PC-3 (cell line): ENCODE results near the gene UMODL1. TPM values are rescaled to one million over a fixed set of nuclear protein-coding genes. Genes with fewer than 3 reads are reported as not detected.

Source experiments
- ATAC-seq: fragments of 200-7000 bp; cut with Tn5 transposase; 2 replicates; pipeline ENCODE4 v1.9.1; 2020; ENCODE audit warnings: mild to moderate bottlenecking, moderate library complexity
- BruUV-seq: library from RNA; stranded (reverse); fragments of 400-500 nt; replicated peaks from 2 replicates; lab custom pipeline; 2021; lab: Mats Ljungman, UMichigan
- CTCF ChIA-PET: fragments of 300-600 bp; sonication (Branson Sonifier 250); formaldehyde crosslinking; loops from one replicate; lab custom pipeline; 2022; ENCODE audit warnings: antibody characterized with exemption; lab: Charles Lee
- POLR2A ChIA-PET: fragments of 300-600 bp; sonication (Branson Sonifier 250); formaldehyde crosslinking; loops from one replicate; lab custom pipeline; 2022; ENCODE audit warnings: antibody characterized with exemption; ENCODE audit not compliant: unreplicated experiment; lab: Charles Lee
- DNase-seq: peaks from one replicate; pipeline ENCODE4 v3.0.0-alpha.2; 2015
- H2AFZ ChIP-seq: fragments of 300-600 bp; sonication (generic); 2 replicates; pipeline ENCODE4 v1.6.0; 2016; ENCODE audit warnings: antibody characterized with exemption, low read length
- H3F3A ChIP-seq: fragments of 300-600 bp; sonication (generic); one replicate; pipeline ENCODE4 v1.6.0; 2017; ENCODE audit warnings: antibody characterized with exemption, low read length, control low read depth, mild to moderate bottlenecking; ENCODE audit not compliant: unreplicated experiment
- H3K27ac ChIP-seq: fragments of 300-600 bp; sonication (generic); 2 replicates; pipeline ENCODE4 v1.5.1; 2016; ENCODE audit warnings: mild to moderate bottlenecking, low read length
- H3K27me3 ChIP-seq: fragments of 300-600 bp; sonication (generic); 2 replicates; pipeline ENCODE4 v1.6.1; 2016; ENCODE audit warnings: low read length, mixed read lengths
- H3K36me3 ChIP-seq: fragments of 300-600 bp; sonication (generic); 2 replicates; pipeline ENCODE4 v1.6.1; 2016; ENCODE audit warnings: low read depth, mixed run types, low read length, mixed read lengths
- H3K4me1 ChIP-seq: fragments of 300-600 bp; sonication (generic); 2 replicates; pipeline ENCODE4 v1.5.1; 2016; ENCODE audit warnings: low read length; ENCODE audit not compliant: insufficient read depth
- H3K4me2 ChIP-seq: fragments of 300-600 bp; sonication (generic); 2 replicates; pipeline ENCODE4 v1.6.0; 2016; ENCODE audit warnings: low read length
- H3K4me3 ChIP-seq: fragments of 300-600 bp; sonication (generic); 2 replicates; pipeline ENCODE4 v1.5.1; 2016; ENCODE audit warnings: mild to moderate bottlenecking, low read length, mixed read lengths
- H3K79me2 ChIP-seq: fragments of 300-600 bp; sonication (generic); 2 replicates; pipeline ENCODE4 v1.6.1; 2017; ENCODE audit warnings: low read length, mixed read lengths
- H3K9ac ChIP-seq: fragments of 300-600 bp; sonication (generic); 2 replicates; pipeline ENCODE4 v1.6.0; 2016; ENCODE audit warnings: mild to moderate bottlenecking, low read length
- H3K9me2 ChIP-seq: fragments of 300-600 bp; sonication (generic); replicated peaks from 2 replicates; pipeline ENCODE4 v1.6.1; 2016; ENCODE audit warnings: mixed run types, low read length, mixed read lengths
- H3K9me3 ChIP-seq: fragments of 300-600 bp; sonication (generic); 2 replicates; pipeline ENCODE4 v1.6.1; 2016; ENCODE audit warnings: low read length, mixed read lengths
- H4K20me1 ChIP-seq: fragments of 300-600 bp; sonication (generic); 2 replicates; pipeline ENCODE4 v1.6.1; 2016; ENCODE audit warnings: low read length, mixed read lengths
- EZH2 ChIP-seq: fragments of 300-600 bp; sonication (generic); IDR thresholded peaks from one replicate; pipeline ENCODE4 v1.6.1; 2017; ENCODE audit warnings: antibody characterized with exemption, mild to moderate bottlenecking, low read length; ENCODE audit not compliant: unreplicated experiment
- EZH2phosphoT487 ChIP-seq: fragments of 300-600 bp; sonication (generic); IDR thresholded peaks from 2 replicates; pipeline ENCODE4 v1.6.1; 2018; ENCODE audit warnings: mild to moderate bottlenecking, antibody characterized with exemption, low read length, borderline replicate concordance
- intact Hi-C: fragments of 100-400 bp; cut with micrococcal nuclease; formaldehyde crosslinking; loops from 2 replicates; pipeline ENCODE4 v1.9.0; 2023
- total RNA-seq: library from RNA; depleted of rRNA; stranded (reverse); fragments of >200 nt; gene quantifications from 2 replicates; pipeline ENCODE4 v1.2.3, GENCODE V29; 2014
- TF ChIP-seq, protein P1 (sequence below): fragments of 300-600 bp; sonication (generic); conservative IDR thresholded peaks from 2 replicates; pipeline ENCODE4 v1.5.1; 2017; ENCODE audit warnings: antibody characterized with exemption, low read depth, mild to moderate bottlenecking, low read length

Gene UMODL1
- total RNA-seq, 1 experiment from 2014 or later, result not detected

- no peaks in the 10 kb centered on the region for H3K79me2 ChIP-seq
- BruUV-seq, result no TSS peak
These were observed 88.5 kb downstream of the UMODL1 start for GRCh38 chr21:42159560-42160110.

GRCh38 chr21:42160111-42160721 is 89.1 kb downstream of the UMODL1 start:
- Histone ChIP-seq H4K20me1 (no peaks in the 10 kb centered on the region), H3K4me3 (no peak overlapping the region), H3K4me1 (no peaks in the 10 kb centered on the region), H3F3A (no peaks in the 10 kb centered on the region), H3K27me3 (no peaks in the 10 kb centered on the region), H3K36me3 (no peaks in the 10 kb centered on the region), H2AFZ (no peak overlapping the region), H3K79me2 (no peaks in the 10 kb centered on the region), H3K9me2 (no peaks in the 10 kb centered on the region), H3K9ac (no peak overlapping the region), H3K4me2 (no peak overlapping the region), H3K9me3 (no peaks in the 10 kb centered on the region), H3K27ac (no peak overlapping the region)
- DNase-seq, result no peak
- no peak for ATAC-seq
- BruUV-seq, result no TSS peak
- POLR2A ChIA-PET, result no interaction called here
- intact Hi-C loops, result no loop called here
- CTCF ChIA-PET, result no interaction called here
- TF ChIP-seq EZH2phosphoT487, result no peak
- no peak for TF ChIP-seq EZH2
- TF ChIP-seq, protein P1, sequence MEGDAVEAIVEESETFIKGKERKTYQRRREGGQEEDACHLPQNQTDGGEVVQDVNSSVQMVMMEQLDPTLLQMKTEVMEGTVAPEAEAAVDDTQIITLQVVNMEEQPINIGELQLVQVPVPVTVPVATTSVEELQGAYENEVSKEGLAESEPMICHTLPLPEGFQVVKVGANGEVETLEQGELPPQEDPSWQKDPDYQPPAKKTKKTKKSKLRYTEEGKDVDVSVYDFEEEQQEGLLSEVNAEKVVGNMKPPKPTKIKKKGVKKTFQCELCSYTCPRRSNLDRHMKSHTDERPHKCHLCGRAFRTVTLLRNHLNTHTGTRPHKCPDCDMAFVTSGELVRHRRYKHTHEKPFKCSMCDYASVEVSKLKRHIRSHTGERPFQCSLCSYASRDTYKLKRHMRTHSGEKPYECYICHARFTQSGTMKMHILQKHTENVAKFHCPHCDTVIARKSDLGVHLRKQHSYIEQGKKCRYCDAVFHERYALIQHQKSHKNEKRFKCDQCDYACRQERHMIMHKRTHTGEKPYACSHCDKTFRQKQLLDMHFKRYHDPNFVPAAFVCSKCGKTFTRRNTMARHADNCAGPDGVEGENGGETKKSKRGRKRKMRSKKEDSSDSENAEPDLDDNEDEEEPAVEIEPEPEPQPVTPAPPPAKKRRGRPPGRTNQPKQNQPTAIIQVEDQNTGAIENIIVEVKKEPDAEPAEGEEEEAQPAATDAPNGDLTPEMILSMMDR, result no peak

More at GRCh38 chr21:42159560-42160110, 88.5 kb downstream of the UMODL1 start:
- ATAC-seq (no peak), DNase-seq (no peak)
- intact Hi-C loops, result no loop called here
- Histone ChIP-seq H3K9me3 (no peaks in the 10 kb centered on the region), H4K20me1 (no peaks in the 10 kb centered on the region), H3K9me2 (no peaks in the 10 kb centered on the region), H3K4me2 (no peak overlapping the region), H3K27me3 (no peaks in the 10 kb centered on the region), H3K4me3 (no peak overlapping the region), H3K36me3 (no peaks in the 10 kb centered on the region), H3K9ac (no peak overlapping the region), H3K4me1 (no peaks in the 10 kb centered on the region), H3K27ac (no peak overlapping the region), H3F3A (no peaks in the 10 kb centered on the region), H2AFZ (no peak overlapping the region)
- POLR2A ChIA-PET, result no interaction called here
- no peak for TF ChIP-seq EZH2
- CTCF ChIA-PET, result no interaction called here

GRCh38 chr21:42160765-42161164 is 89.6 kb downstream of the UMODL1 start:
- no peaks in the 10 kb centered on the region for H3K79me2 ChIP-seq
- H3K27me3 ChIP-seq, result no peaks in the 10 kb centered on the region
- H3F3A ChIP-seq, result no peaks in the 10 kb centered on the region
- CTCF ChIA-PET, result no interaction called here
- intact Hi-C loops, result no loop called here
- TF ChIP-seq, protein P1, result no peak
- TF ChIP-seq EZH2phosphoT487 (no peak), EZH2 (no peak)
- no peaks in the 10 kb centered on the region for H4K20me1 ChIP-seq
- BruUV-seq, result no TSS peak
- no peak overlapping the region for H3K4me2 ChIP-seq
- DNase-seq (no peak), ATAC-seq (no peak)
- no peak overlapping the region for H3K9ac ChIP-seq
- H3K36me3 ChIP-seq, result no peaks in the 10 kb centered on the region
- no peak overlapping the region for H2AFZ ChIP-seq
- H3K4me1 ChIP-seq, result no peaks in the 10 kb centered on the region
- H3K27ac ChIP-seq, result no peak overlapping the region
- H3K4me3 ChIP-seq, result no peak overlapping the region
- POLR2A ChIA-PET, result no interaction called here
- H3K9me3 ChIP-seq, result no peaks in the 10 kb centered on the region
- H3K9me2 ChIP-seq, result no peaks in the 10 kb centered on the region
